AG04449 (cell line): ENCODE measurements around the gene CACNA2D1.
"Not testable (repeated sequence)": the region's sequence is repeated elsewhere in the genome, so short reads cannot be mapped to it uniquely, and the experiment has no call there.

Experiments
- CTCF ChIA-PET: fragments of 350-600 bp; formaldehyde crosslinking; extraction: SDS; loops from one replicate; lab custom pipeline; 2021; ENCODE audit warnings: antibody characterized with exemption; lab: Yijun Ruan, JAX
- POLR2A ChIA-PET: fragments of 400-600, 350-600 bp; formaldehyde crosslinking; extraction: SDS; loops from one replicate; lab custom pipeline; 2020; ENCODE audit warnings: antibody characterized with exemption, inconsistent platforms; lab: Yijun Ruan, JAX
- DNase-seq: peaks from one replicate; pipeline ENCODE4 v3.0.0-alpha.2; 2010; ENCODE audit warnings: low read depth, low spot score
- H3K4me3 ChIP-seq: 2 replicates; pipeline ENCODE4 v1.5.1; 2011; ENCODE audit warnings: low read depth, mild to moderate bottlenecking, control low read depth, low read length
- CTCF ChIP-seq: IDR thresholded peaks from one replicate; pipeline ENCODE4 v1.5.1; 2011; ENCODE audit warnings: mild to moderate bottlenecking, moderate library complexity, low read length, control low read depth, inconsistent platforms; ENCODE audit not compliant: insufficient read depth; ENCODE audit errors: missing control alignments

CACNA2D1 gene

GRCh38 chr7:82019551-82020475, 423.8 kb downstream of the CACNA2D1 start:
- ChIA-PET CTCF (interaction anchor here (0.8 to 9.3 kb wide), 2 partner anchors 520 to 710 kb away, joined by 3 to 225 read pairs; no protein-coding TSS in a partner anchor), POLR2A (no interaction called here)
- H3K4me3 ChIP-seq = no peak overlapping the region
- no peak for TF ChIP-seq CTCF
- DNase-seq = no peak

- POLR2A ChIA-PET = no interaction called here
- no peak overlapping the region for H3K4me3 ChIP-seq
- CTCF ChIA-PET = interaction anchor here (0.9 to 9.3 kb wide), 16 partner anchors 10 to 711 kb away, joined by 3 to 225 read pairs (median 6); partner anchors contain the start of gene HGF
- no peak for TF ChIP-seq CTCF
- DNase-seq = no peak
Measured at GRCh38 chr7:82018226-82018625, 425.4 kb downstream of the CACNA2D1 start.

- CTCF ChIA-PET = interaction anchor here (0.6 to 9.3 kb wide), 24 partner anchors 11 to 712 kb away, joined by 3 to 225 read pairs (median 4); partner anchors contain the start of gene HGF
- TF ChIP-seq CTCF = peak; percentile 47
- POLR2A ChIA-PET = no interaction called here
- H3K4me3 ChIP-seq = no peak overlapping the region
- no peak for DNase-seq
Measured at GRCh38 chr7:82017334-82017943, 426.1 kb downstream of the CACNA2D1 start.

GRCh38 chr7:82015751-82016150, 427.8 kb downstream of the CACNA2D1 start:
- no peak for TF ChIP-seq CTCF
- POLR2A ChIA-PET = no interaction called here
- CTCF ChIA-PET = interaction anchor here (0.9 to 9.3 kb wide), 9 partner anchors 10 to 533 kb away, joined by 3 to 225 read pairs (median 6); no protein-coding TSS in a partner anchor
- no peak overlapping the region for H3K4me3 ChIP-seq
- DNase-seq = no peak

DNA sequence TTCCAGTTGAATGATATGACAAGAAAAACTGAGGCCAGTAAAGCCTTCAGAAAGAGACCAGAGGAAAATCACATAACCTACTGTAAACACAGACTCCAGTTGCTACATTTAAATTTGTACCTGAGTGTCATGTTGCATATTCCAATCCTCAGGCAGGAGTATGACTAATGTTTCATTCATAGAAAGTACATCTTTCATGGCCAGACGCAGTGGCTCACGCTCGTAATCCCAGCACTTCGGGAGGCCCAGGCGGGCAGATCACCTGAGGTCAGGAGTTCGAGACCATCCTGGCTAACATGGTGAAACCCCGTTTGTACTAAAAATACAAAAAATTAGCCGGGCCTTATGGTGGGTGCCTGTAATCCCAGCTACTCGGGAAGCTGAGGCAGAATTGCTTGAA, 429.0 kb downstream of the CACNA2D1 start:
- POLR2A ChIA-PET, DNase-seq, H3K4me3 ChIP-seq: not testable (repeated sequence)
- CTCF ChIA-PET = interaction anchor here (1.2 to 9.3 kb wide), 3 partner anchors 299 to 532 kb away, joined by 3 to 225 read pairs (median 66); no protein-coding TSS in a partner anchor

- POLR2A ChIA-PET = no interaction called here
- CTCF ChIA-PET = interaction anchor here (1.4 kb wide), 1 partner anchor 512 kb away, joined by 10 read pairs; no protein-coding TSS in a partner anchor
- no peak for TF ChIP-seq CTCF
- no peak for DNase-seq
- no peak overlapping the region for H3K4me3 ChIP-seq
Measured at GRCh38 chr7:82012453-82012852, 431.1 kb downstream of the CACNA2D1 start.
